K562 (cell line): Measurements from ENCODE around the gene TRIM60. TPM values are rescaled to one million over a fixed set of nuclear protein-coding genes. Genes with fewer than 3 reads are reported as not detected.

Experiments
- ATAC-seq: fragments of 200-7000 bp; cut with Tn5 transposase; 3 replicates; pipeline ENCODE4 v1.9.1; 2020; ENCODE audit warnings: moderate library complexity
- Bru-seq: library from RNA; stranded (reverse); fragments of 400-500 nt; gene quantifications from one replicate; lab custom pipeline; 2021; lab: Mats Ljungman, UMichigan
- BruChase-seq, 2 experiments: library from RNA; stranded (reverse); fragments of 400-500 nt; gene quantifications; one replicate each; lab custom pipeline; 2021; lab: Mats Ljungman, UMichigan
- BruUV-seq: library from RNA; stranded (reverse); fragments of 400-500 nt; replicated peaks from 2 replicates; lab custom pipeline; 2021; lab: Mats Ljungman, UMichigan
- CTCF ChIA-PET: fragments of 300-600 bp; formaldehyde crosslinking; extraction: SDS; loops from one replicate; lab custom pipeline; 2021; ENCODE audit warnings: low intra/inter-chr PET ratio; lab: Yijun Ruan, JAX
- POLR2A ChIA-PET: fragments of 300-600, 350-650 bp; sonication (Branson Sonifier 250); formaldehyde crosslinking; extraction: SDS; loops from one replicate; lab custom pipeline; 2021; ENCODE audit warnings: antibody characterized with exemption, inconsistent platforms; lab: Yijun Ruan, JAX
- DNase-seq, 4 experiments: peaks; one replicate each; pipeline versions ENCODE4 v3.0.0 to v3.0.0-alpha.2; 2011 to 2018; ENCODE audit warnings: low spot score in 3 of 4, mixed read lengths in 3 of 4; ENCODE audit errors: extremely low read depth in 1 of 4
- FAIRE-seq: peaks from 2 replicates; lab custom pipeline; 2011; peaks lifted over from hg19 to GRCh38; lab: Jason Lieb, UNC
- H2AFZ ChIP-seq: 2 replicates; pipeline ENCODE4 v1.6.0; 2011; ENCODE audit warnings: low read depth, low read length, control low read depth, inconsistent platforms
- H3K27ac ChIP-seq: fragments of 200-600 bp; 3 replicates; pipeline ENCODE4 v1.8.0; 2011; ENCODE audit warnings: low read depth, mild to moderate bottlenecking, control low read depth, inconsistent platforms, low read length, moderate library complexity, mixed read lengths; ENCODE audit errors: extremely low read depth
- H3K27me3 ChIP-seq, 2 experiments: fragments of 300-600 bp in 1 of 2; 2 replicates in 1 of 2; 3 replicates in 1 of 2; pipeline versions ENCODE4 v1.6.0 to v1.8.0; 2011; ENCODE audit warnings: inconsistent platforms in 2 of 2, low read length in 2 of 2, mild to moderate bottlenecking in 1 of 2, mixed read lengths in 1 of 2, moderate library complexity in 1 of 2; ENCODE audit not compliant: control insufficient read depth in 2 of 2, insufficient read depth in 2 of 2
- H3K36me3 ChIP-seq: fragments of 300-600 bp; 3 replicates; pipeline ENCODE4 v1.8.0; 2011; ENCODE audit warnings: mild to moderate bottlenecking, low read length, inconsistent platforms; ENCODE audit not compliant: control insufficient read depth, insufficient read depth
- H3K4me1 ChIP-seq, 2 experiments: fragments of 200-600 bp in 1 of 2; replicated peaks in 1 of 2; 2 replicates in 1 of 2; 3 replicates in 1 of 2; pipeline versions ENCODE4 v1.5.1 to v1.8.0; 2011; ENCODE audit warnings: inconsistent platforms in 2 of 2, low read length in 2 of 2, mild to moderate bottlenecking in 1 of 2, mixed read lengths in 1 of 2, moderate library complexity in 1 of 2; ENCODE audit not compliant: control insufficient read depth in 2 of 2, insufficient read depth in 2 of 2
- H3K4me2 ChIP-seq: 2 replicates; pipeline ENCODE4 v1.6.1; 2011; ENCODE audit warnings: low read length, control low read depth, inconsistent platforms, mixed read lengths; ENCODE audit not compliant: insufficient read depth
- H3K4me3 ChIP-seq: fragments of 200-600 bp; sonication (generic), shearing (Covaris generic); 2 replicates; pipeline ENCODE4 v1.5.1; 2016; ENCODE audit warnings: control low read depth, inconsistent platforms
- H3K79me2 ChIP-seq: fragments of 200-600 bp; 3 replicates; pipeline ENCODE4 v1.8.0; 2011; ENCODE audit warnings: low read length, inconsistent platforms; ENCODE audit not compliant: control insufficient read depth, insufficient read depth
- H3K9ac ChIP-seq, 2 experiments: 2 replicates each; pipeline versions ENCODE4 v1.6.0 to v1.6.1; 2011; ENCODE audit warnings: low read depth in 2 of 2, low read length in 2 of 2, control low read depth in 1 of 2, inconsistent platforms in 1 of 2, mild to moderate bottlenecking in 1 of 2, mixed read lengths in 1 of 2; ENCODE audit not compliant: insufficient read depth in 1 of 2
- H3K9me1 ChIP-seq: one replicate; pipeline ENCODE4 v1.6.0; 2011; ENCODE audit warnings: inconsistent platforms, mild to moderate bottlenecking, low read length, moderate library complexity; ENCODE audit not compliant: control insufficient read depth, insufficient read depth
- H3K9me3 ChIP-seq: replicated peaks from 2 replicates; pipeline ENCODE4 v1.5.1; 2011; ENCODE audit warnings: low read depth, low read length, inconsistent platforms; ENCODE audit not compliant: control insufficient read depth, insufficient read depth
- H4K20me1 ChIP-seq: replicated peaks from 2 replicates; pipeline ENCODE4 v1.6.1; 2011; ENCODE audit warnings: low read length, inconsistent platforms, mixed read lengths; ENCODE audit not compliant: control insufficient read depth, insufficient read depth
- GATA2 ChIP-seq: sonication (generic); formaldehyde crosslinking; IDR thresholded peaks from 2 replicates; pipeline ENCODE4 v1.4.0; 2020; ENCODE audit warnings: mild to moderate bottlenecking, missing genetic modification reagents
- NRF1 ChIP-seq, 2 experiments: fragments of 450-650 bp; IDR thresholded peaks in 1 of 2; conservative IDR thresholded peaks in 1 of 2; 2 replicates each; pipeline ENCODE4 v1.6.1; 2014; ENCODE audit warnings: mild to moderate bottlenecking in 2 of 2
- WGBS: fragments of 100-300 bp; shearing (Covaris generic); methylation state at CpG from one replicate; pipeline ENCODE4 v1.1.6; 2016; ENCODE audit warnings: low coverage, mixed read lengths; ENCODE audit not compliant: insufficient coverage; ENCODE audit errors: missing lambda C conversion rate; 5-methylcytosine and 5-hydroxymethylcytosine counted together
- in situ Hi-C: fragments of 300-500 bp; cut with MboI; formaldehyde crosslinking; loops from 4 replicates; pipeline ENCODE4 v1.15.0; 2018; ENCODE audit warnings: inconsistent platforms, mixed read lengths
- intact Hi-C: fragments of 100-400 bp; cut with micrococcal nuclease; formaldehyde crosslinking; loops from 2 replicates; pipeline ENCODE4 v1.14.2; 2022
- long read RNA-seq, 3 experiments: library from polyadenylated mRNA in 2 of 3; library from RNA in 1 of 3; unstranded in 2 of 3; stranded (forward) in 1 of 3; transcript quantifications; one replicate each; pipeline ENCODE4 v2.0.0, GENCODE V29; 2019 to 2022
- polyA minus RNA-seq, 3 experiments: library from RNA; depleted of rRNA, polyadenylated mRNA; stranded (reverse); fragments of >200 nt; gene quantifications; 2 replicates each; pipeline ENCODE4 v1.2.3, GENCODE V29; 2011
- polyA plus RNA-seq, 8 experiments: library from polyadenylated mRNA; depleted of rRNA in 4 of 8; stranded (reverse) in 5 of 8; unstranded in 3 of 8; fragments of >200 nt; fragmentation: Nextera tagmentation in 2 of 8; fragmentation: Illumina TruSeq in 1 of 8; extraction: Ambion mirVana in 2 of 8; extraction: Trizol in 1 of 8; gene quantifications; 2 replicates each; pipeline versions ENCODE4 v1.2.1 to v1.2.3, GENCODE V29; 2011 to 2014; ENCODE audit warnings: inconsistent platforms in 1 of 8, missing spikeins in 1 of 8
- total RNA-seq, 7 experiments: library from RNA; depleted of rRNA in 6 of 7; stranded (reverse); fragments of >200 nt in 6 of 7; fragmentation: Illumina TruSeq in 2 of 7; extraction: Trizol in 2 of 7; gene quantifications; 2 replicates each; pipeline versions ENCODE4 v1.2.1 to v1.2.3, GENCODE V29; 2011 to 2021; ENCODE audit warnings: low replicate concordance in 1 of 7

TRIM60 gene
- total RNA-seq (2011; cell fraction: chromatin; rRNA removed; ENCODE audit: low replicate concordance) = not detected in 2 replicates
- total RNA-seq (2011; cell fraction: nucleolus; rRNA removed) = not detected in 2 replicates
- total RNA-seq (2011; cell fraction: nucleoplasm; rRNA removed) = not detected in 2 replicates
- total RNA-seq (2014; rRNA removed) (not detected in 2 replicates), total RNA-seq (2014; rRNA removed; fragmentation: Illumina TruSeq; extraction: Trizol) (not detected in 2 replicates), total RNA-seq (2015; rRNA removed; fragmentation: Illumina TruSeq; extraction: Trizol) (not detected in 2 replicates), total RNA-seq (2021) (not detected in 2 replicates), polyA plus RNA-seq (2011; rRNA removed) (not detected in 2 replicates), polyA plus RNA-seq (2014; fragmentation: Illumina TruSeq; extraction: Trizol) (not detected in 2 replicates), polyA plus RNA-seq (2014; fragmentation: Nextera tagmentation; extraction: Ambion mirVana) (not detected), polyA plus RNA-seq (2014; rRNA removed) (not detected in 2 replicates), polyA minus RNA-seq (2011; rRNA and poly(A)+ RNA removed) (not detected in 2 replicates), Bru-seq, nascent RNA (percentile 4 among the genes with signal in this experiment), BruChase-seq, experiment 1, labeled RNA remaining after a 2-hour chase (not detected), BruChase-seq, experiment 2, labeled RNA remaining after a 6-hour chase (percentile 8 among the genes with signal in this experiment)
- polyA plus RNA-seq (2011; cell fraction: cytosol; rRNA removed) = not detected in 2 replicates
- not detected in 2 replicates for polyA plus RNA-seq (2011; cell fraction: nucleus; rRNA removed)
- 0.04 TPM in 1 of 2 replicates, not detected in the other for polyA plus RNA-seq (2012)
- polyA minus RNA-seq (2011; cell fraction: cytosol; rRNA and poly(A)+ RNA removed) = not detected in 2 replicates
- not detected in 2 replicates for polyA minus RNA-seq (2011; cell fraction: nucleus; rRNA and poly(A)+ RNA removed)
- long read RNA-seq, experiment 1 = 0 reads
- long read RNA-seq, experiment 2 = 0 reads
- long read RNA-seq, experiment 3 = 0 reads

DNA sequence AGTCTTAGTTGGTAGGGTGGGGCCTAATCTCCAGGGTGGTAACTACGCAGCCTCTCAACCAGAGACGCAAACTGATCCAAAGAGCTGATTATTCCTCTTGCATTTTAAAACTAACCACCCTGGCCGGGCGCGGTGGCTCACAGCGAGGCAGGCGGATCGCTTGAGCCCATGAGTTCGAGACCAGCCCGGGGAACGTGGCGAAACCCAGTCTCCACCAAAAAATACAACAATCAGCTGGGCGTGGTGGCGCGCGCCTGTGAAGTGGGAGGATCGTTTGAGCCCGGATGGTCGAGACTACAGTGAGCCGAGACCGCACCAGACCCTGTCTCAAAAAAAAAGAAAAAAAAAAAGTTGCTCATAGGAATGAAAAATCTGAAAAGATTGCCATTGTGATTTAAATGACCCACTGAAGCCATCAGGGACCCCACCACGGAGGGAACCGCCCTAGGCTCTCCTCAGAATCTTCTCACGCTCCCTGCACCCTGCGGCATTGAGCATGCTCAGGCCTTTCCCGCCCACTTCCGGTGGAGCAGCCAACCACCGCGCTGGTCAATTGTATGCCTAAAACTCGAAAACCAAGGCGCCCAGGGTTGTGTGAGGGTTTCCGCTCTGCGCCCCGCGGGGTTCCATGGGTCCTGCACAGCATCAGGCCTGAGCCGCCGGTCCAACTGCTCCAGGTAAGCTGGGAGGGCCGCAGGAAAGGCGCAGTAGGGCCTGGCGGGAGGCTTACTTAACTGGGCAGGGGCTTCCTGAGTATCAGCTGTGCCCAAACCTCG, at the start of gene TRIM60:
Gene TRIM60 (plus strand): TSS at position 564 of the 776 bp plus-strand sequence. CDS start 8,074 bp downstream, outside the sequence.
- Histone ChIP-seq H4K20me1 (no peaks in the 10 kb centered on the region), H3K4me1 (peaks cover 0 to 7% of the 10 kb centered on the region in 2 experiments; a peak in 2 of 5 replicates), H3K36me3 (no peaks in the 10 kb centered on the region), H3K9ac (no peak within 1 kb of the TSS), H3K27ac (no peak within 1 kb of the TSS), H3K4me3 (no peak within 1 kb of the TSS), H3K27me3 (peaks cover 10 to 24% of the 10 kb centered on the region in 2 experiments), H2AFZ (no peak within 1 kb of the TSS), H3K79me2 (no peaks in the 10 kb centered on the region), H3K9me3 (no peaks in the 10 kb centered on the region), H3K4me2 (no peak within 1 kb of the TSS), H3K9me1 (no peaks in the 10 kb centered on the region)
- 30% methylated on average over 34 of the region's 41 CpGs for WGBS
- ChIA-PET POLR2A (no interaction called here), CTCF (no interaction called here)
- intact Hi-C loops (no loop called here), in situ Hi-C loops (no loop called here)
- BruUV-seq = no TSS peak
- TF ChIP-seq NRF1 (conservative IDR thresholded peaks at IDR 0.05 in 1 of 2, IDR thresholded peaks at IDR 0.05 in 1 of 2) = peak; percentile 39 to 54
- TF ChIP-seq GATA2 (CRISPR knock-in tag) = no peak
- ATAC-seq (no peak), DNase-seq (no peak), FAIRE-seq (no peak)
